ENCODE measurements around the gene PCDHAC2.

DNA sequence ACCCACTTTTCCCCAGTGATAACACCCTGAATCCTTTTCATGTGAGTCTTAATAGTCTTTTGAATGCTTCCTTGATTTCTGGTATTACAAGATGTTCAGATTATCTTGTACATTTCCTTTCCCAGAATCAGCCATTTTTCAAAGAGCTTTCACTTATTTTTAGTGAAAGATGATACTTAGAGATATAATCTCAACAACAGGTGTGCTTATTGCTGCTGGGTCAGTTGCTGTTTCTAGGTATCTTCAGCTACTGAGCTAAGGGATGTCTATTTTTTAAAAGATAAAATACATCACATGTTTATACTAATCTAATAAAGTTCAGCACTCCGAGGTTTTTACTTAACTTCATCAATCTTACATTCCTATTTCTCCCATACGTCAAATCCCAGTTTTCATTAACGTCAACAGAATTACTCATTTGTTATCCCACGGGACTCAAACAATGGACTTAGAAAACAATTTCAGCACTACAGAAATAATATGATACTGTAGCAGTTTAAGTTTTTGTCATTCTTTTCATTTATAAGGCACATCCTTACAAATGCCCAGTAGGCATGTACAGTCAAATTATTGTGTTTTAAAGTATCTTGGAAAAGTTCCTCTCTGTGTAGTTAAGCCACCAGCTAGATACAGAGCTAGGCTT lies 31.2 kb upstream of the PCDHAC2 start:
- TF ChIP-seq, protein P1, sequence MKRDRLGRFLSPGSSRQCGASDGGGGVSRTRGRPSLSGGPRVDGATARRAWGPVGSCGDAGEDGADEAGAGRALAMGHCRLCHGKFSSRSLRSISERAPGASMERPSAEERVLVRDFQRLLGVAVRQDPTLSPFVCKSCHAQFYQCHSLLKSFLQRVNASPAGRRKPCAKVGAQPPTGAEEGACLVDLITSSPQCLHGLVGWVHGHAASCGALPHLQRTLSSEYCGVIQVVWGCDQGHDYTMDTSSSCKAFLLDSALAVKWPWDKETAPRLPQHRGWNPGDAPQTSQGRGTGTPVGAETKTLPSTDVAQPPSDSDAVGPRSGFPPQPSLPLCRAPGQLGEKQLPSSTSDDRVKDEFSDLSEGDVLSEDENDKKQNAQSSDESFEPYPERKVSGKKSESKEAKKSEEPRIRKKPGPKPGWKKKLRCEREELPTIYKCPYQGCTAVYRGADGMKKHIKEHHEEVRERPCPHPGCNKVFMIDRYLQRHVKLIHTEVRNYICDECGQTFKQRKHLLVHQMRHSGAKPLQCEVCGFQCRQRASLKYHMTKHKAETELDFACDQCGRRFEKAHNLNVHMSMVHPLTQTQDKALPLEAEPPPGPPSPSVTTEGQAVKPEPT (CRISPR knock-in tag; IDR thresholded peaks at IDR 0.05; ENCODE audit: low read depth), result no peak
- no peak for TF ChIP-seq POLR2AphosphoS5 (IDR thresholded peaks at IDR 0.05; ENCODE audit: low read depth, low read length)

Measured in HepG2 (cell line).